WI38 (cell line): ENCODE data around the gene PDK3.

Source experiments
- H3K4me3 ChIP-seq: 2 replicates; pipeline ENCODE4 v1.5.1; 2011; ENCODE audit warnings: low read depth, mild to moderate bottlenecking, control low read depth, low read length
- TF ChIP-seq, protein P1 (sequence below): IDR thresholded peaks from 2 replicates; pipeline ENCODE4 v1.5.1; 2012; ENCODE audit warnings: low read depth, mild to moderate bottlenecking, control low read depth, low read length

The PDK3 gene

GRCh38 chrX:24479924-24480323, 14.8 kb downstream of the PDK3 start:
- TF ChIP-seq, protein P1, sequence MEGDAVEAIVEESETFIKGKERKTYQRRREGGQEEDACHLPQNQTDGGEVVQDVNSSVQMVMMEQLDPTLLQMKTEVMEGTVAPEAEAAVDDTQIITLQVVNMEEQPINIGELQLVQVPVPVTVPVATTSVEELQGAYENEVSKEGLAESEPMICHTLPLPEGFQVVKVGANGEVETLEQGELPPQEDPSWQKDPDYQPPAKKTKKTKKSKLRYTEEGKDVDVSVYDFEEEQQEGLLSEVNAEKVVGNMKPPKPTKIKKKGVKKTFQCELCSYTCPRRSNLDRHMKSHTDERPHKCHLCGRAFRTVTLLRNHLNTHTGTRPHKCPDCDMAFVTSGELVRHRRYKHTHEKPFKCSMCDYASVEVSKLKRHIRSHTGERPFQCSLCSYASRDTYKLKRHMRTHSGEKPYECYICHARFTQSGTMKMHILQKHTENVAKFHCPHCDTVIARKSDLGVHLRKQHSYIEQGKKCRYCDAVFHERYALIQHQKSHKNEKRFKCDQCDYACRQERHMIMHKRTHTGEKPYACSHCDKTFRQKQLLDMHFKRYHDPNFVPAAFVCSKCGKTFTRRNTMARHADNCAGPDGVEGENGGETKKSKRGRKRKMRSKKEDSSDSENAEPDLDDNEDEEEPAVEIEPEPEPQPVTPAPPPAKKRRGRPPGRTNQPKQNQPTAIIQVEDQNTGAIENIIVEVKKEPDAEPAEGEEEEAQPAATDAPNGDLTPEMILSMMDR = no peak
- no peak overlapping the region for H3K4me3 ChIP-seq

DNA sequence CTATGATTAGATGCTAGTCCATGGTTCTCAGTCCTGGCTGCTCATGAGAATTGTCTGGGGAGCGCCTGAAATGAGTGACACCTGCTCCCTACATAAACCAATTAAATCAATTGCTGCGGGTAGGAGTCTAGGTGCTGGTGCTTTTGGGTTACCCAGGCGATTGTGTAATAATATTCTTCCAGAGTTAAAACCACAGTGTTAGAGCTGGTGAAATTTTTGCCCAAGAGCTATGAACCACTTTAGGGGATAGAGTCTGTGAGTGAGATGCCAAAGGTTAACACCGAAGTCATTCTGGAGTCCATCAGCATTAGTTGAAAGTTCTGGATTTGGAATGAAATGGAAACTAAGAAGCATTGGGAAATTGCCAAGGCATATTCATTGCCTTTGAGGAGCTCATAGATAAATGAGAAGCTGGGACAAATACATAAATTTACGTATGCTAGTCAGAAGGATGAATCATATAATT, 15.3 kb downstream of the PDK3 start:
- TF ChIP-seq, protein P1 = no peak
- H3K4me3 ChIP-seq = no peak overlapping the region

GRCh38 chrX:24482823-24483415, 17.8 kb downstream of the PDK3 start:
- H3K4me3 ChIP-seq = no peak overlapping the region
- TF ChIP-seq, protein P1 = no peak

DNA sequence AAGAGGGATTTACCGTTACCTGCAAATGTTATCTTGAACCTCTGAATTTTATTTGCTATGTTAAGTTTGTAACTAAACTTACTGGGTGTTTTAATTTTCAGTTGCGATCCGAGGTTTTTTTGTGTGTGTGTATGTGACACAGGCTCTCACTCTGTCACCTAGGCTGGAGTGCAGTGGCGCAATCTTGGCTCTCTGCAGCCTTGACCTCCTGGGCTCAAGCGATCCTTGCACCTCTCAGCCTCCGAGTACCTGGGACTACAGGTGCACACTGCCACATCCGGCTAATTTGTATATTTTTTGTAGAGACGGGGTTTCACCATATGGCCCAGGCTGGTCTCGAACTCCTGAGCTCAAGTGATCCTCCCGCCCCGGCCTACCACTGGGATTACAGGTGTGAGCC, 18.5 kb downstream of the PDK3 start:
- TF ChIP-seq, protein P1 = no peak
- no peak overlapping the region for H3K4me3 ChIP-seq

- TF ChIP-seq, protein P1 = no peak
- no peak overlapping the region for H3K4me3 ChIP-seq
Measured at GRCh38 chrX:24485323-24485722, 20.2 kb downstream of the PDK3 start.

DNA sequence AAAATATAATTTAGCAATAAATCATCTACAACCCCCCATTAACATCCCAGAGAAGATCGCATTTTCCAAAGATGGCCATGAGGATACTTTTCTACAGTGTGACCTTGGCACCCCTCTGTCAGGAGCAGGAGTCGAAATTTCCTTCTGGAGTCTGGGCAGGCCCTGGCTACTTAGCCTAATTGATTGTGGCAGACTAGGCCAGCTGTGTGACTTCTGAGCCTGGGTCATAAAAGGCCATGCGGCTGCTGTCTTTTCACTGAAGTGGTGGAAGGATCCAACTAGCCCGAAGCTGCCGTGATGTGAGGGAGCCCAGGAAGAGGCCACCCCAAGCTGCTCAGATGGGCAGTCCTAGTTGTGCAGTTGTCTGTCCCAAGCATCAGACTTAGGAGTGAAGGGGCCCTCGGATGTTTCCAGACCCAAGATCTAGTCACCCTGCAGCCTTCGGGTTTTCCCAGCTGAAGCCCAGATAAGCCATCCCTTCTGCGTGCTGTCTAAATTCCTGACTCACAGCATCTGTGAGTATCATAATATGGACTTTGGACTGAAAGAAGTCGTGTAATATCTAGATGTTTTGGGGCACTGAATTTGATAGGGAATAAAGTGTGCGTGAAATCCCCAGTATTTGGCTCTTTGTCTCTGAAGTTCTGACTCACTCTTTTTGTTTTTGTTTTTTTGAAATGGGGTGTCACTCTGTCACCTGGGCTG, 21.0 kb downstream of the PDK3 start:
- no peak overlapping the region for H3K4me3 ChIP-seq
- TF ChIP-seq, protein P1 = no peak

DNA sequence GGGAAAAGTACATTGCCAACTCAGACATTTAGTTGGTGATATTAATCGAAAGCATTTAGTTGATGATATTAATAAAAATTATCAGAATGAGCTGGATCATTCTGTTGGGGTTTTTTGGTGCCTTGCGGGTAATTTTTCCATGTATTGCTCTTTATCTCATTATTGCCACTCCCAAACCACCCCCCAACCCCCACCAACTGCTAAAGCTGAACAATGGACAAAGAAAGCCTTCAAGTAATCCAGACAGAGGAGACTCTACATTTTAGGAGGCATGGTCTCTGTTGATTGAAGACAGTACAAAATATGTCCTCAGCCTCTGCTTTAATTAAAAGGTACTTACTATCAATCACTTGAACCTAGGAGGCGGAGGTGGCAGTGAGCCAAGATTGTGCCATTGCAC, 22.5 kb downstream of the PDK3 start:
- H3K4me3 ChIP-seq = no peak overlapping the region
- TF ChIP-seq, protein P1 = no peak
